Progenitor cell of endocrine pancreas (in vitro differentiated cells): ENCODE measurements around the gene OSGIN1. TPM values are rescaled to one million over a fixed set of nuclear protein-coding genes. Genes with fewer than 3 reads are reported as not detected.

Source experiments
- DNase-seq: peaks from one replicate; pipeline ENCODE4 v3.0.0; 2021; ENCODE audit warnings: low spot score; ENCODE audit not compliant: unreplicated experiment
- H3K27ac Mint-ChIP-seq: 2 replicates; pipeline ENCODE4 v1.8.0; 2021; ENCODE audit warnings: mild to moderate bottlenecking, moderate library complexity, mixed read lengths
- H3K27me3 Mint-ChIP-seq: 2 replicates; pipeline ENCODE4 v1.8.0; 2021; ENCODE audit warnings: mixed read lengths
- H3K36me3 Mint-ChIP-seq: 2 replicates; pipeline ENCODE4 v1.8.0; 2022; ENCODE audit warnings: mixed read lengths; ENCODE audit not compliant: insufficient read depth
- H3K4me1 Mint-ChIP-seq: 2 replicates; pipeline ENCODE4 v1.8.0; 2021; ENCODE audit warnings: low read depth, mixed read lengths
- H3K4me3 Mint-ChIP-seq: 2 replicates; pipeline ENCODE4 v1.8.0; 2021; ENCODE audit warnings: low read depth, mild to moderate bottlenecking, moderate library complexity, mixed read lengths
- H3K9me3 Mint-ChIP-seq: 2 replicates; pipeline ENCODE4 v1.8.0; 2021; ENCODE audit warnings: low read depth, mixed read lengths
- total RNA-seq: library from RNA; stranded (reverse); gene quantifications from 2 replicates; pipeline ENCODE4 v1.2.1, GENCODE V29; 2021
- TF ChIP-seq, protein P1 (sequence below): fragments of 200-600 bp; sonication (generic); IDR thresholded peaks from one replicate; pipeline ENCODE4 v1.5.0; 2021; ENCODE audit warnings: antibody characterized with exemption, mild to moderate bottlenecking; ENCODE audit not compliant: unreplicated experiment

The OSGIN1 gene
- total RNA-seq, 1 donor from 2014 or later, result 2.7 TPM

DNA sequence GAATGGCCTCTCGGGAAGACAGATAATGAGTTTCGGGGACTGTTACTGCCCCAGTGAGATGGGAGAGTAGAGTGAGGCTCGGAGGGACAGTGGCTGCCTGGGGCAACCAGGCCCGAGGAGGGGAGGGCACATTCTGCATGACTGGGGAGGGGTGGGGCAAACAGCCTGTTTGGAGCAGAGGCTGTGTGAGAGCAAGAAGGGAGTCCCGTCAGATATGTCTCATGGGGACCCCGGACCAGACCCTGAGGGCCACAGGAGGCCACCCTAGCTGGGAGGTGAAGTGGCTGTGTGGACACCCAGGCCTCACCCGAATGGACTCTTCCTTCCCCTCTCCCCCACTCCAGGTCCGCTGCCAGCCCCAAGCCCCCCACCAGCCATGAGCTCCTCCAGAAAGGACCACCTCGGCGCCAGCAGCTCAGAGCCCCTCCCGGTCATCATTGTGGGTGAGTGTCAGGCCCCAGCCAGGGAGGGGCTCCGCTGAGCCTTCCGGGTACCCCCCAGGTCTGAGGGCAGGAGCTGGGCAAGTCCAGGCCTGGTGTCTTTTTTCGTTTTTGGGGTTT lies 4.3 kb downstream of the OSGIN1 start:
- Mint-ChIP-seq H3K4me1 (peaks cover 7% of the 10 kb centered on the region), H3K4me3 (no peak overlapping the region), H3K27ac (no peak overlapping the region), H3K9me3 (no peaks in the 10 kb centered on the region), H3K27me3 (peaks cover 7% of the 10 kb centered on the region), H3K36me3 (no peaks in the 10 kb centered on the region)
- no peak for DNase-seq
- TF ChIP-seq, protein P1, sequence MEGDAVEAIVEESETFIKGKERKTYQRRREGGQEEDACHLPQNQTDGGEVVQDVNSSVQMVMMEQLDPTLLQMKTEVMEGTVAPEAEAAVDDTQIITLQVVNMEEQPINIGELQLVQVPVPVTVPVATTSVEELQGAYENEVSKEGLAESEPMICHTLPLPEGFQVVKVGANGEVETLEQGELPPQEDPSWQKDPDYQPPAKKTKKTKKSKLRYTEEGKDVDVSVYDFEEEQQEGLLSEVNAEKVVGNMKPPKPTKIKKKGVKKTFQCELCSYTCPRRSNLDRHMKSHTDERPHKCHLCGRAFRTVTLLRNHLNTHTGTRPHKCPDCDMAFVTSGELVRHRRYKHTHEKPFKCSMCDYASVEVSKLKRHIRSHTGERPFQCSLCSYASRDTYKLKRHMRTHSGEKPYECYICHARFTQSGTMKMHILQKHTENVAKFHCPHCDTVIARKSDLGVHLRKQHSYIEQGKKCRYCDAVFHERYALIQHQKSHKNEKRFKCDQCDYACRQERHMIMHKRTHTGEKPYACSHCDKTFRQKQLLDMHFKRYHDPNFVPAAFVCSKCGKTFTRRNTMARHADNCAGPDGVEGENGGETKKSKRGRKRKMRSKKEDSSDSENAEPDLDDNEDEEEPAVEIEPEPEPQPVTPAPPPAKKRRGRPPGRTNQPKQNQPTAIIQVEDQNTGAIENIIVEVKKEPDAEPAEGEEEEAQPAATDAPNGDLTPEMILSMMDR, result no peak

DNA sequence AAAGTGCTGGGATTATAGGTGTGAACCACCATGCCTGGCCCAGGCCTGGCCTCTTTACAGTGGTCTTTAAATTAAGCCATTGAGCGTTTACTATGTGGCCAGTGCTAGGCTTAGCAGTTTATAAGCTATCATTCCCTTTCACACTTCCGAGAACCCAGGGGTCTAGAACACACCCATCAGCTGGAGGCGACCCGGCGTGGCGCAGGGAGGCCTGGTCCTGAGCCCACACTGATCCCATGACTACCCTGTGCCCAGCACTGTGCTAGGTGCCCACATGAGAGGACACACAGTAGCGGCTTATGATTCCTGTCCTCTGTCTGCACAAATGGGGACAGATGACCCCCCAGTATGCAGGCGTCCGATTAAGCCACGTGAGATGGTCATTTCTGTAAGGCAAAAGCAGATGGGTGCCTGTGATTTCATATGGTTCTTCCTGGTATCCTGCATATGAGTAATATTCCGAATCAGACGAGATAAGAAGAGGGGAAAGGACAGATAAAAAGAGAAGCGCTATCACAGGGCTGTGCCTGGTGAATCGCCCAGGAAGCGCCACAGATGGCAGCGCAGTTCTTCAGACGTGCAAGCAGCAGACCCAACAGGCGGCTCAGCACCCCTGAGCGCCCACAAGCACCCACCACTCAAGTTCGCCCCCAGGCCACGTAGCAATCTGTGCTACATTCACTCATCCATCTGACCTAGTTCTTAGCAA lies 5.3 kb downstream of the OSGIN1 start:
- TF ChIP-seq, protein P1, result no peak
- Mint-ChIP-seq H3K27me3 (peaks cover 7% of the 10 kb centered on the region), H3K27ac (no peak overlapping the region)

DNA sequence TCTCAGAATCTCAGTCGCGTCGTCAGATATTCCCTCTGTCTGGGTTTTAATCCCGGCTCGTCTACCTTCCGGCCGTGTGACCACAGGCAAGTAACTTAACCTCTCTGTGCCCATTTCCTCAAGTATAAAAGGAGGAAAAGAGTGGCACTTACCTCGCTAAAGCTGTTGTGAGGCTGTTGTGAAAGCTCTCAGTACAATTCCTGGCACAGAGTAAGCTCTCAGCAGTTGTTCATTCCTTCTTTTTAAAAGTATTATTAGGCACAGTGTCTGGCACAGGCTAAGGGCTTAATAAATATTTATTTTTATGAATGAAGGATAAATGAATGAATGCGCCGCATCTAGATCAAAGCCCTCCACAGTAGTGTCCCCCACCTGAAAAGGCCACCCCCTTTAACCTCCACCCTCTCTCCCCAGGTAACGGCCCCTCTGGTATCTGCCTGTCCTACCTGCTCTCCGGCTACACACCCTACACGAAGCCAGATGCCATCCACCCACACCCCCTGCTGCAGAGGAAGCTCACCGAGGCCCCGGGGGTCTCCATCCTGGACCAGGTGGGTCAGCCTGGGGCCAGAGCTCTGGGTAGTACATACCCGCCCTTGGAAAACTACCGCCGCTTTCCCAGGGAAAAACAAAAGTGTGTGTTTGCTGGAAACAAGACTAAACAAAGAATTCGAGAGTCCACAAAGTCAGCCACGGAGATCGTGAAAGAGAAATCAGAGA lies 6.0 kb downstream of the OSGIN1 start:
- peaks cover 6% of the 10 kb centered on the region for H3K27me3 Mint-ChIP-seq
- H3K36me3 Mint-ChIP-seq, result no peaks in the 10 kb centered on the region
- H3K27ac Mint-ChIP-seq, result no peak overlapping the region
- TF ChIP-seq, protein P1, result no peak
- peaks cover 5% of the 10 kb centered on the region for H3K4me1 Mint-ChIP-seq
- no peaks in the 10 kb centered on the region for H3K9me3 Mint-ChIP-seq
- H3K4me3 Mint-ChIP-seq, result no peak overlapping the region
- no peak for DNase-seq

More for the DNA sequence above, 5.3 kb downstream of the OSGIN1 start:
- Mint-ChIP-seq H3K36me3 (no peaks in the 10 kb centered on the region), H3K4me3 (no peak overlapping the region), H3K4me1 (peaks cover 7% of the 10 kb centered on the region), H3K9me3 (no peaks in the 10 kb centered on the region)
- DNase-seq, result no peak

DNA sequence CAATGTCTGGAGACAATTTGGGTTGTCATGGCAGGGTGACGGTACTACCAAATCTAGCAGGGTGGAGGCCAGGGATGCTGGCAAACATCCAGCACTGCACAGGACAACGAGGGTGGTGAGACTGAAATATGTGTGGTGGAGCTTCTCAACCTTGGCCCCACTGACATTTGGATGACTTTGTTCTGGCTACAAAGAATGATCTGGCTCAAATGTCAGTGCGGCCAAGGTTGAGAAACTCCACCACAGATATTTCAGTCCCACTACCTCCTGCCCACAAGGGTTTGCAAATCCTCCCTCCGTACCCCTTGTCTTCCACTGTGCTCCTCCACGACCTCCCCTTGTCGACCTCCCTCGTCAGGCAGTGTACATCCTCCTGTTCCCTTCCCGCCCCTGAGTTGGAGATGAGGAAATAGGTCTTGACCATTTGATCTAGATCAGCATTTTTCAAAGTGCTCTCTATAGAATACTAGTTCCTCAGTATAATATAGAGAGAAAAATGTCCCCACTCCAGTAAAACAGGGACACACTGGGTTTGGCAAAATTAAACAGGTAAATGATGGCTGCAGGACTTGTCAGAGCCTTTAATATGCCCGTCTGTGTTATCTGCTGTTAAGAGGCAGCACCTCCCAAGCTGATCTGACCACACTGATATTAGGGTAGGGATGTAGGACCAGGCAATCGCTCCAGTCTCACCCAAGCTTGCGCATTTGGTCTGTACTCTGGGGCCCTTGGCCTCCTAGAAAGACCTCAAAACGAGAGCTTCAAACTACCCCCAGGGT lies 6.8 kb downstream of the OSGIN1 start:
- no peaks in the 10 kb centered on the region for H3K36me3 Mint-ChIP-seq
- H3K27me3 Mint-ChIP-seq, result no peaks in the 10 kb centered on the region
- no peak for DNase-seq
- no peaks in the 10 kb centered on the region for H3K9me3 Mint-ChIP-seq
- TF ChIP-seq, protein P1, result no peak
- no peak overlapping the region for H3K4me3 Mint-ChIP-seq
- H3K27ac Mint-ChIP-seq, result no peak overlapping the region
- H3K4me1 Mint-ChIP-seq, result no peaks in the 10 kb centered on the region
